Nephron progenitor cell (in vitro differentiated cells): ENCODE data around the gene TRIM38.
A peak's percentile ranks its signal among the peaks of the same experiment; 100 is the strongest.

Source experiments
- DNase-seq: peaks from one replicate; pipeline ENCODE4 v3.0.0; 2021
- H3K27ac Mint-ChIP-seq: 2 replicates; pipeline ENCODE4 v1.8.0; 2021; ENCODE audit warnings: mild to moderate bottlenecking, moderate library complexity, mixed read lengths
- H3K27me3 Mint-ChIP-seq: 2 replicates; pipeline ENCODE4 v1.8.0; 2021; ENCODE audit warnings: mild to moderate bottlenecking, low read depth, mixed read lengths; ENCODE audit not compliant: poor library complexity
- H3K36me3 Mint-ChIP-seq: 2 replicates; pipeline ENCODE4 v1.8.0; 2021; ENCODE audit warnings: low read depth, mixed read lengths
- H3K4me1 Mint-ChIP-seq: 2 replicates; pipeline ENCODE4 v1.8.0; 2021; ENCODE audit warnings: mixed read lengths
- H3K4me3 Mint-ChIP-seq: 2 replicates; pipeline ENCODE4 v1.8.0; 2021; ENCODE audit warnings: mild to moderate bottlenecking, moderate library complexity, mixed read lengths
- H3K9me3 Mint-ChIP-seq: 2 replicates; pipeline ENCODE4 v1.8.0; 2021; ENCODE audit warnings: mild to moderate bottlenecking, moderate library complexity, mixed read lengths
- TF ChIP-seq, protein P1 (sequence below): fragments of 200-600 bp; sonication (generic); IDR thresholded peaks from 2 replicates; pipeline ENCODE4 v1.5.0; 2021; ENCODE audit warnings: antibody characterized with exemption

The TRIM38 gene

DNA sequence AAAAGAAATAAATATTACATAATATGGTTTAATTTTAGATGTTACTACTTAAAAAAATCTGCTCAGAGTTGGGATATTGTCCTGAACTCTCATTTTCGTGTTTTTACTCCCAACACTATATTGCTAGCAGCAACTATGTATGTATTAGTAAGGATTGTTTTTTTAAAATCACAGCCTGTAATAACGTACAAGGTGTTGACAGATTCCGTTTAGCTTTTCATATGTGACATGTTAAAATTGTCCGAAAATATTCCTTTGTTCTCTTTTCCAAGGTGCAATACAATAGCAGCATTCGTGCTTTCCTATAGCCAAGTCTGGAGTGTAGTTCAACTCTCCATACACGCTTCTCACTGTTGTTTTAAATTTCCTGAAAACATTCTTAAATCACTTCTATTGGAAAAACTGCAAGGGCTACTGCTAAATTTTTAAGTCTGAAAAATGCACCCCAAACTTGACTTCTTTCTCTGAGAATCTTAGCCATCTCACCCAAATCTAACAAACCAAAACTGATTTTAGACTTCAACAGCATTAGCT is 65.7 kb downstream of the TRIM38 start:
- Mint-ChIP-seq H3K36me3 (no peaks in the 10 kb centered on the region), H3K27me3 (no peaks in the 10 kb centered on the region), H3K4me1 (peaks cover 80% of the 10 kb centered on the region), H3K4me3 (peak overlapping the region; percentile 79), H3K27ac (peak overlapping the region; percentile 98), H3K9me3 (no peaks in the 10 kb centered on the region)
- no peak for DNase-seq
- TF ChIP-seq, protein P1, sequence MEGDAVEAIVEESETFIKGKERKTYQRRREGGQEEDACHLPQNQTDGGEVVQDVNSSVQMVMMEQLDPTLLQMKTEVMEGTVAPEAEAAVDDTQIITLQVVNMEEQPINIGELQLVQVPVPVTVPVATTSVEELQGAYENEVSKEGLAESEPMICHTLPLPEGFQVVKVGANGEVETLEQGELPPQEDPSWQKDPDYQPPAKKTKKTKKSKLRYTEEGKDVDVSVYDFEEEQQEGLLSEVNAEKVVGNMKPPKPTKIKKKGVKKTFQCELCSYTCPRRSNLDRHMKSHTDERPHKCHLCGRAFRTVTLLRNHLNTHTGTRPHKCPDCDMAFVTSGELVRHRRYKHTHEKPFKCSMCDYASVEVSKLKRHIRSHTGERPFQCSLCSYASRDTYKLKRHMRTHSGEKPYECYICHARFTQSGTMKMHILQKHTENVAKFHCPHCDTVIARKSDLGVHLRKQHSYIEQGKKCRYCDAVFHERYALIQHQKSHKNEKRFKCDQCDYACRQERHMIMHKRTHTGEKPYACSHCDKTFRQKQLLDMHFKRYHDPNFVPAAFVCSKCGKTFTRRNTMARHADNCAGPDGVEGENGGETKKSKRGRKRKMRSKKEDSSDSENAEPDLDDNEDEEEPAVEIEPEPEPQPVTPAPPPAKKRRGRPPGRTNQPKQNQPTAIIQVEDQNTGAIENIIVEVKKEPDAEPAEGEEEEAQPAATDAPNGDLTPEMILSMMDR: no peak

DNA sequence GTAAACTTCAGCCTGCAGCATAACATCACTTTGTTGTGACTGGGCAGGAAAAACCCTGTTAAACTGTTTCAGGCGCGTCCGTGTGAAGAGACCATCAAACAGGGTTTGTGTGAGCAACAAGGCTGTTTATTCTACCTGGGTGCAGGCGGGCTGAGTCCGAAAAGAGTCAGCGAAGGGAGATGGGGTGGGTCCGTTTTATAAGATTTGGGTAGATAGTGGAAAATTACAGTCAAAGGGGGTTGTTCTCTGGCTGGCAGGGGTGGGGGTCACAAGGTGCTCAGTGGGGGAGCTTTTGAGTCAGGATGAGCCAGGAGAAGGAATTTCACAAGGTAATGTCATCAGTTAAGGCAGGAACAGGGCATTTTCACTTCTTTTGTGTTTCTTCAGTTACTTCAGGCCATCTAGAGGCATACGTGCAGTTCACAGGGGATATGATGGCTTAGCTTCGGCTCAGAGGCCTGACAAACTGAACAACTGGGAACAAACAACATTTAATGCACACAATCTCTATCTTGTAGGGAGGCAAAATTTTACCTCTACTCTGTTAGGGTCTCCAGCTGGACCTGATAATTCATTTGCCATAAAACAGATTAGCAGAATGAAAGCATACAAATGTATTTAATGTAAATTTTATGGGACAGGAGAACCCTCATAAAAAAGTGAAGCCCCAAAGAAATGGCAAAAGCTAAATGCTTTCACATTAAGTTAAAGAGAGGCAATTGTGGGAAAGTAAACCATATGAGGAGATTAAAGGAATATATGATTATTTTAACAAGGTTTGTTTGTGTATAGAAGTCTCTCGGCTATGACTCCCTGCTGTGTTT is 66.4 kb downstream of the TRIM38 start:
- TF ChIP-seq, protein P1: no peak
- Mint-ChIP-seq H3K4me1 (peaks cover 80% of the 10 kb centered on the region), H3K36me3 (no peaks in the 10 kb centered on the region), H3K4me3 (peak overlapping the region; percentile 79), H3K9me3 (no peaks in the 10 kb centered on the region), H3K27me3 (no peaks in the 10 kb centered on the region), H3K27ac (peak overlapping the region; percentile 98)
- DNase-seq: no peak

DNA sequence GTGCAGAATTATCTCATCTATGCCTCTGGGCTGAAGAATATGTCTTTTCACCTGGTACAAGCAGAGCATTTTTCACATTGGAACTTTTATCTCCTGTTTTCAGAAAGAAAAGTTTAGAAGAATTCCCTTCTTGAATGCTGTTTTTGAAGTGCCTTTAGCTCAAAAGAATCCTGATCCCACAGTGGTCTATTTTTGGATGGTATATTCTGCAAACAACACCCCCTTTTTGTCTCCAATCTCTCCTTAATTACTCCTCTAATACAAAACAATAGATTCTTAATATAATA is 66.9 kb downstream of the TRIM38 start:
- Mint-ChIP-seq H3K4me3 (peak overlapping the region; percentile 79), H3K9me3 (no peaks in the 10 kb centered on the region), H3K27ac (peak overlapping the region; percentile 98), H3K4me1 (peaks cover 80% of the 10 kb centered on the region), H3K27me3 (no peaks in the 10 kb centered on the region), H3K36me3 (no peaks in the 10 kb centered on the region)
- TF ChIP-seq, protein P1: no peak
- no peak for DNase-seq

DNA sequence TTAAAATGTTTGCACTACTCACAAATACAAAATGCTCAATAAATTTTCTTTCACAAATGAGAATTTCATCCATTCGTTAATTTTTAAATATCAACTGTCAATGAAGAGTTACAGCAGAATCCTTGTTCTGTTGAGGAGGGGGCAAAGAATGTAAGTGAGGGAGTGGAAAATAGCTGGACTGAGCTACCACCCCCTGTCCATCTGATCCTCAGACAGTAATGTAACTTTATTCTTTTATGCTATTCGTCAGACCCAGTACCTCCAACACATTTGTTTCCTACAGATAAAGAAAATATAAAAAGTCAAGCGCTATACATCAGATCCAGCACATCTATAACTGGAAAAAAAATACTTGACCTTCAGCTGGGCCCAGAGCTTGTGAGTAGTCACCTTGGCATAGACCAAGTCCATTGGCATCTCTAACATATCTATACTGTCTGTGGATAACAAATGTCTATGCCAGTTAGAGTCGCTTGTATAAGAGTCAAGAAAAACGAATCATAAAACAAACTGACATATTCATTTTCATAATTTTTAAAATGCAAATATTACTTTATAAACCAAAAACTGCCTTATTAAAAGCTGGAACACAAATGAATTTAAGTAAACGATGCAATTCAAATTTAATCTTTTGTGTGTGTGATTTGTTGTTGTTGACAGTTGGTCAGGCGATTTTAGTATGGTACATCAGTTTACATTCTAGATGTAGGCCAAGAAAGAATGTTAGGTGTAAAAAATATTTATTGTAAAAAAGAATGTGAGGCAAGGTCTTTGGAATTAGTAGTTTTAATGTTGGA is 67.5 kb downstream of the TRIM38 start:
- Mint-ChIP-seq H3K9me3 (no peaks in the 10 kb centered on the region), H3K4me3 (peak overlapping the region; percentile 79), H3K27ac (peak overlapping the region; percentile 98), H3K36me3 (no peaks in the 10 kb centered on the region), H3K4me1 (peaks cover 82% of the 10 kb centered on the region), H3K27me3 (no peaks in the 10 kb centered on the region)
- TF ChIP-seq, protein P1: no peak
- DNase-seq: no peak

DNA sequence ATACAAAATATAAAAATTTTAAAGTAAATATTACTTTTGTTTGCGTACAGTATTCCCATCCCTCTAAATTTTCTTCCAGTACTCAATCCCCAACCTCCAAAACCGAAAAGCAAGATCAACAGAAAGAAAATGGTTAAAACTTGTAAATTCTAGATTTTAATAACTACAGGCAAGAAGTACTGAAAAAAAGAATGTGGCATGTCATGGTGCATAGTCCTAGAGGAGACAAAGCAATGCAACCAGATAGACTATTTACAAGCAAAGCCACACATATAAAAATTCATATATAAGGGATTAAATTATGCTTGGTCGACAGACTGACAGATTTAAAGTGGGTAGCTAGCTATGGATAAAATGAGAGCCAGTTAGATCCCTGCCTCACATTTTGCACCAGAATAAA is 68.1 kb downstream of the TRIM38 start:
- H3K4me3 Mint-ChIP-seq: peak overlapping the region; percentile 79
- H3K36me3 Mint-ChIP-seq: no peaks in the 10 kb centered on the region
- TF ChIP-seq, protein P1: no peak
- peak overlapping the region; percentile 84 for H3K27ac Mint-ChIP-seq
- no peaks in the 10 kb centered on the region for H3K27me3 Mint-ChIP-seq
- H3K4me1 Mint-ChIP-seq: peaks cover 83% of the 10 kb centered on the region
- H3K9me3 Mint-ChIP-seq: no peaks in the 10 kb centered on the region
- DNase-seq: no peak
